Stimulated activated CD8-positive, alpha-beta memory T cell treated with anti-CD3 and anti-CD28 coated beads, Interleukin-4, amount 100 ng/mL, for 1 hour (primary cell): ENCODE results near the gene ZCWPW2.

Experiments used
- DNase-seq, 2 donors: peaks; one replicate each; pipeline ENCODE4 v3.0.0-alpha.2; 2020; ENCODE audit warnings: low read depth in 2 of 2, low spot score in 1 of 2

Gene ZCWPW2, protein sequence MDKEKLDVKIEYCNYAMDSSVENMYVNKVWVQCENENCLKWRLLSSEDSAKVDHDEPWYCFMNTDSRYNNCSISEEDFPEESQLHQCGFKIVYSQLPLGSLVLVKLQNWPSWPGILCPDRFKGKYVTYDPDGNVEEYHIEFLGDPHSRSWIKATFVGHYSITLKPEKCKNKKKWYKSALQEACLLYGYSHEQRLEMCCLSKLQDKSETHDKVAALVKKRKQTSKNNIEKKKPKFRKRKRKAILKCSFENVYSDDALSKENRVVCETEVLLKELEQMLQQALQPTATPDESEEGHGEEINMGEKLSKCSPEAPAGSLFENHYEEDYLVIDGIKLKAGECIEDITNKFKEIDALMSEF

DNA sequence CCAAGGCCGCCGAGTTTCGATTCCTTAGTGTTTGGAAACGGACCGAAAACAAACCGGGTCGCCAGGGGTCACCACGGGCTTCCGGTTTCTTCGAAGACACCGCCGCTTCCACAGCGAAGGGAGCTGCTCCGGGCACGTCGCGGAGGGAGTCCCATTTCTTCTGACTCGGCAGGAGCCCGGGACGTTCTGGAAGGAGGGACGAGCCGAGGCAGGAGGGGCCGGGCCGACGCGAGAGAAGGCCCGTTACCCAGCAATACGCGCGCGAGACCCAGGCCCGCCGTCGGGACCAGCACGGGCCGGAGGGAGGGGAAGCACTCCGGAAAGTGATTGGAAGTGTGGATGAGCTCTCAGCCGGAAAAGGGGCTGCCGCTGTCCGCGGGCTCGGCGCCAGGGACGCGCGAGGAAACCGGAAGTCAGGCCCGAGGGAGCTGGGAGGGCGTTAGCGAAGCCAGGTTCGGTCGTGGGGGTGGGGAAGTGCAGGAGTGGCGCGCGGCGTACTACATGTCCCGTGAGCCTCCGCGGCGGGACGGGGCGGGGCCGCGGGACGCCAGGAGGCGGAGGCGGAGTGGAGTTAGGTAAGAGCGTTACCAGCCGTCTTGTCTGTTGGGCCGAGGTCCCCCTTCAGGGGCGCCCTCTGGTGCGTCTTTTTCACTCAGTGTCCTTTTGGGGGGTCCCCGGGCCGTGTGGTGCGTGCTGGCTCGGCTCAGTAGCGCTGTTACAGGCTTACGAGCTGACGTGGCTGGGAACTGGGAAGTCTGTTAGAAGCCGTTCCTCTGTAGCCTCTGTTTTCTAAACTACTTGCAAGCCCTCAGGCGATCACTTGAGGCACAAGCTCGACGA is at the start of gene ZCWPW2, which contains the start of gene AZI2:
ZCWPW2 (plus strand) TSS at position 93 of the 840 bp plus-strand sequence. CDS start 64,348 bp downstream, outside the sequence.
AZI2 (minus strand) TSS at position 196 of the 840 bp plus-strand sequence. CDS start 8,207 bp downstream, outside the sequence.
- DNase-seq = peak; percentile 78 to 83

DNA sequence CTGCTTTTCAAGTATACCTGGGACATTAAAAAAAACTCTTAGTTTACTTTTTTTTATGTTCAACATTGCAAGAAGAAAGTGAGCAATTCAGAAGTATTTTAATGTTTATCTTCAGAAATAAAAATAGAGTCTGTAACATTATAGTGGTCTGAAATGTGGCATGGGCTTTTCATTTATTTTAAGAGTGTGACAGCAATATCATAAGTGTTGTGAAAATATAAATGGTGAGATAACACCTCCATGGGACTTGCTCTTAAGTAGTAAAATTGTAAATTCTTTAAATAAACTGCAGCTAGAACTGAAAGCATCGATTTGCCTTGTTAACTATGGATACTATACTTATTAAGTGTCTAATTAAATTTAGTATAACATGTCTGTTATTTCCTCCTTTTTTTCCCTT is 48.8 kb upstream of the ZCWPW2 start:
- DNase-seq = no peak

DNA sequence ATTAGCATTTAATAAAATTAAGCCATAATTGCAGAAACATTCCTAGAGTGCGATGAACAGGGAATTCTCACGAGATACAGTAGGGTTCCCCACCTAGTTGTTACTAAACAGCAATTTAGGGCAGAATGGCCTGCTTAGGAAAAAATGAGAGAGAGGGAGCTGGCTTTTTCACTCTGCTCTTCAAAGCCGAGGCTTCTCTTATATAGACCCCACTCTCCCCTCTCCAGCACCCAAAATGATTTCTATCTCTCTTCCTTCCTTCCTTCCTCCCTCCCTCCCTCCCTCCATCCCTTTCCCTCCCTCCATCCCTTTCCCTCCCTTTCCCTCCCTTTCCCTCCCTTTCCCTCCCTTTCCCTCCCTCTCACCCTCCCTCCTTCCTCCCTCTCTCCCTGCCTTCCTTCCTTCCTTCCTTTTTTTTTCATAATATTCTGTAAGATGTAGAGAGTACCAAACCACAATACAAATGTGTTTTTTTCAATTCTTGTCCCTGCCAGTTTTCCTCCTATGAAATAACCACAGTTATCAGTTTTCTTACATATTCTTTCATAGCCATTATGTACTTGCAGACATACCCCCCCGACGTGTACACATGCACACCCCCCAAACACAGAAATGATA is 48.1 kb upstream of the ZCWPW2 start:
- no peak for DNase-seq

DNA sequence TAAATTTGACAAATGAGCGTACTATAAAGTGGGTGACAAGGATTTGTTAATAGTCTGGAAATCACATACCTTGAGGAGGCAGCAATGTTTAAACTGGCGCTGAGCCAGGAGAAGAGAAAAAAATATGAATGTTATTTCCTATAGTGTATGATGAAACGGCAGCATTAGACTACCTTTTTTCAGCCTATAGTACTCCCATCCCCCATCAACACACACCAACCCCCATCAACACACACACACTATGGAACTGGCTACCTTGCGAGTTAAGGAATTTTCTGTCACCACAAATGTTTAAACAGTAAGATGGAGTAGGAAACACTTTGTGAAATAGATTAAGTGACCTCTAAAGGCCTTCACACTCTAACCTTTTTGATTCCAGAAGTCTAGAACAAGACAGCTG is 46.8 kb upstream of the ZCWPW2 start:
- DNase-seq = no peak

DNA sequence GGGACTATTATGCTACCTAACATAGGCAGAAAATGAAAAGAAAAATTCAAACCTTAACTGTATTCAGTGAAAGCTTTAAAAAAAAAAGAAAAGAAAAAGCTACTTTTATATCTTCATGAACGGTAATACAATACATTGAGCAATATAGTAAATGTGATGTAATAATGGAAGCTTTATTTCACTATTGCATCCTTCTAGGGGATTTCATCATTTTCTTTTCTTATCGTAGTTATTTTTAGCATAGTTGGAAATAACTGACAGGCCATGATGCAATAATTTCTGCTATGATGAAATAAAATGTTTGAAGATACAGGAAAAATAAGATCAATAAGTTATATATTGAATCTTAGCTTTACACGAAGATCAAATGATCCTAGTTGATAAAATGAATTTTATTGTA is 40.3 kb upstream of the ZCWPW2 start:
- no peak for DNase-seq

DNA sequence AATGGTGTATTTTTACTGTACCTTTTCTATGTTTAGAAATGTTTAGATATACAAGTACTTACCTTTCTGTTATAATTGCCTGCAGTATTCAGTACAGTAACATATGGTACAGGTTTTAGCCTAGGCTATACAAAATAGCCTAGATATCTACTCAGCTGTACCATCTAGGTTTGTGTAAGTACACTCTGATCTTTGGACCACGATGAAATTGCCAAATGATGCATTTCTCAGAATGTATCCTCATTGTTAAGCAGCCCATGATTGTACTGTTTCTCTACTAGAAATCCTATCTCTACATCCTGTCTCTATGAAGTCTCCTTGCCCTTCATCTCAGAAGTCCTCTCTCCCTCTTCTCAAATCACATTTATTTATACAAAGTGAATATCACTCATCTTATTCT is 32.8 kb upstream of the ZCWPW2 start:
- DNase-seq = no peak

DNA sequence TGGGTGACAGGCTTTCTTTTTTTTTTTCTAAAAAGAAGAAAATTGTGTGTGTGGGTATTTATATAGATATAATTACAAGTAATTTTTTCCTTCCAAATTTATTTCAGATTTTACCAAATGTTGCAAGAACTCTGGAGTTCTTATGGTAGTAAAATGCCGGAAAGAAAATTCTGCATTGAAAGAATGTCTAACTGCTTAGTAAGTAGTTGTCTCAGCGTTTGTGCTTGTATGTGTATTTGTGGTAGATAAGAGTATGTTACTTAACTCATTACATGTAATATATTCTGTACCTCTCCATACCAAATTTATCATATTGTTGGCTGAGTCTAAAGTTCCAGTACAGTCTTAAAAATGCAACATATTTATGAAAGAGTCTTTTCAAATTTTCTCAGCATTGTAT is 32.3 kb upstream of the ZCWPW2 start:
- DNase-seq = no peak

DNA sequence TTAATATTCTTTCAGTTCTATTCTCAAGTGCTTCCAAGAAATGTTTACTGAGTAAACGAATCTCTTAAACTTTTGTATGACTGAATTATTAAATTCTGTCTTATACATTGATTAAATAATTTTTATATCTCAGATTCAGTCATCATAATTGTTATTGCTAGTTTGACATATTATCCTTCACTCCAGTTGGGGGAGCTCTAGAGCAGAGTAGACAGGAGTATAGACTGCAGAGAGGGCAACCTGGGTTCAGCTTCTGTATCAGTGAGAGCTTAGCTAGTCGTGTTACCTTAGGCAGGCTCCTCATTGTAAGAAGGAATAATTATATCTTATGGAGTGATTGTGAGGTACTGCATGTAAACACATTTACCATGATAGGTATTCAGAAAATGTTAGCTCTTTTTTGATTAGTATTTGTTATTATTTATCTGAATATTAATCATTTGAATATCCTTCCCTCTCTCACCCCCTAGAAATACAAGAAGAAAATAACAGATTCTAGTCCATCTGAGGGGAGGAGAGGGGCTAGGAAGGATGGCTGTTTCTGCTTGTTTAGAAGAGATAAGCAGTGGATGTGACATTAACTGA is 31.0 kb upstream of the ZCWPW2 start:
- DNase-seq = no peak

DNA sequence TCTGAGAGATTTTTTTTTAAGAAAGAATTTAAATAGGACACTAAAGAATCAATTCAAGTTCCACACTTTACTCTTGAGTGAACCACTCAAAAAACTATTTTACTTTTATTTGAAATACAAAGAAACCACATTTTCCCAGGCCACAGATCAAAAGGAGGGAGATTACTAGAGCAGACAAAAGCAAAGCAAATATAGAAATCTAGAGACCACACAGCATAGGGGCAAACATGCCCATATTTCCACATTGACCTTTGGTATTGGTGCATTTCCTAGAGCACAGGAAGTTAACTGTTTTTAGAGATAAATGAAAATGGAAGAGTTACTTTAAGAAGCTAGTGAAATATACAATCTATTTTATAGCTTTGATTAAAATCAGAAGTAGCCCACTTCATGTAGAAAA is 27.5 kb upstream of the ZCWPW2 start:
- DNase-seq = no peak

DNA sequence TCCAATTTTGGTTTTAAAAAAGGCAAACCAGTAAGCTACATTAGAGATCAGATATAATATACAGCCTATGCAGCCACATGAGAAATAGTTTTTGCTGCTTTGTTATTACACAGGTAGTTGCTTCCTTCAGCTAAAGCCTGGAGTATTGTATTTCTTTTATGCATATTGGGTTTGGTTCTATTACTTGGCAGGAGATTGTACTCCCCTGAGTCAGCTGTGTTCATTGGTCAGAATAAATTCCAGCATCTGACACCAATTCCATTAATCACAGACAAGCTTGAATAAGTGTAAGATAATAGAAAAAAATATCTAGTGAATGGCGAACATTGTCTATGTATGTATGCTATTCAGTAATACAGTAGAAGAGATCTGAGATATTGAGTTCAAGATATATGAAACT is 26.1 kb upstream of the ZCWPW2 start:
- no peak for DNase-seq

DNA sequence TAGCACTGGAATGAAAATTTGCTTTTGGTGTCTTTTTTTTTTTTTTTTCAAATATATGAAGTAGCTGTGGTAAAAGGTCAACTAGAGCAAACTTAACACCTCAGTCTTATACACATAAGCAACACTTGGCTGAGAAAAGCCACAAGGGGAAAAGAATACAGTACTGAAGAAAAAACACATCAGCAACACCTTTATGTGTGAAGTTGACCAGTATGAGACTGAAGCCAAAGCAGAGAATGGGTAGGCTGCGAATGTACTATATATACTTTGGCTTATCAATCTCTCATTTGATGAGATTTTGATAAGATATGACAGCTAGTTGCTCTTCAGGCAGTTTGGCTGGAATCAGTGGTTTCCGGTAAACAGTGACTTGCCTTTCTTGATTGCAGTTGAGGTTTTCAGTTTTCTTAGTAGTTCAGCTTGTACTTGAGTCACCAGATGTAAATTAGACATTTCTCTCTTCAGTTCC is 22.0 kb upstream of the ZCWPW2 start:
- DNase-seq = no peak

DNA sequence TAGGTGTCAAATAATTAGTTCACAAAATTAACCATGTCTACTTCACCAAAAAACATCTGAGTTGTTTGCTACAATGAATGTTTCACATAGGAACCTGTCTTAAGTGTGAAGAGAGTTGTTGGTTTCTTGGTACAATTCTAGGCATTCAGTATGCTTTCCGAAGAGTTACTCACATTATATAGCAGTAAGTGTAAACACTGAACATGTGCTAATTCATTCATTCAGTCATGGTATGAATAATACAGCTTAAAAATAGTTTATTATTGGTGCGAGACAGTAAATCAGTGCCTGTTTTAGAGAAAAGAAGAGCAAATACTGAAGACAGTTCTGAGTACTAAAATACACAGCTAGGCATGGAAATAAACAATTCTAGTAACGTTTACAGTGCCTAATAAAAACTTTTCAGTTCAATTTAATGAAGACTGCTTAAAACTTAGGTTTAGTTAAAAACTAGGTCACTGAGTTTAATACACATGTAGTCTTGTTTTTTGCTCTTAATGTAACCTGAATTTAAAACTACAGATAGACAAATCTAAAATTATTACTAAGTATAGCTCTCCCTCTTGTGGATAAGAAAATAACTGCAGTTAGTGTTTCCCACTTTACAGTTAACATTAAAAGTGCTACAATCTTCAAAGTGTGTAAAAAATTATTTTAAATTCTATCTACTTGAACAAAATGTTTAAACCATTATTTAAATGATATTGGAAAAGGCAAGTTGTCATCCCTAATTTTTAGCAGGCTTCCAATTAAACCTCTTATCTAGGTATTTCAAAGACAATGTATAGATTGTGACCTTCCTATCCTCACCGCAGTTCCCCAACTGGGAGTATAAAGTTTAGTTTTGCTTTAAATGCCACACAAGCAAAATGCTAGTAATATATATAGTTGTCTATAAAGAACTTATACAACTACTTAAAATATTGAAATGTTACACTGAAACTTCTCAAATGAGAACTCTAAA is 20.1 kb upstream of the ZCWPW2 start:
- no peak for DNase-seq

DNA sequence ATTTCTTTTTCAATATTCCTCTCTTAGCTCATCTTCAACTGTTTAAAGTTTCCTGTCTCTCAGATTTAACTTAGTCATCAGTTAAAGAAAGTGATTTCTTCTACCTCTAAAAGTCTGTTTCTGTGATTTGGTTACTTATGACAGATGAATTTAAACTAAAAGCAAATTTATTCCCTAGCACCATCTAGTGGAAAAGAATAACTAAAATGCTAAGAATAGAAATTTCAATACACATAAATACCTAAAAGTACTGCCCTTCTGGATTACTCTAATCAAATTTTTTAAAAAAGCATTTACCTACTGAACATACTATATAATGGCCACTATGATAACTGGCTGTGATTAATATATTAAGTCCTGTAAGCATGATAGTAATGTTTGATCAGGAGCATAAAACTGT is 14.0 kb upstream of the ZCWPW2 start:
- no peak for DNase-seq

DNA sequence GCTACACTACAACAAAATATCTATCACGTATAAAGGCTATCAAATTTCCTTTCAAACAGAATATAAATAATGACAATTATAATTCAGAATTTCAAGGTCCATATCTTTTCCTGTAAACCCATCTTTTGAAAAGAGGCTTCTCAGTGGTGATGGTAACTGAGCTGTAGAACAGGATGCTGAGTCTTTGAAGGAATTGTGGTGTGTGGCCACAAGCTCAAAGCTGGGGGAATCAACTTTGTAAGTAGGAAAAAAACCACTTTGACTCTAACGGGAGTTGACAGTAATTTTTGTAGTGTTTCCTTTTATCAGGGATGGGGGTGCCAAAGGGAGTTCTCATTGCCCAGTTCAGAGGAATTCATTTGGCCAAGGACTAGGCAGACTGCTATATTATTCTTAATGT is 13.3 kb upstream of the ZCWPW2 start:
- no peak for DNase-seq

DNA sequence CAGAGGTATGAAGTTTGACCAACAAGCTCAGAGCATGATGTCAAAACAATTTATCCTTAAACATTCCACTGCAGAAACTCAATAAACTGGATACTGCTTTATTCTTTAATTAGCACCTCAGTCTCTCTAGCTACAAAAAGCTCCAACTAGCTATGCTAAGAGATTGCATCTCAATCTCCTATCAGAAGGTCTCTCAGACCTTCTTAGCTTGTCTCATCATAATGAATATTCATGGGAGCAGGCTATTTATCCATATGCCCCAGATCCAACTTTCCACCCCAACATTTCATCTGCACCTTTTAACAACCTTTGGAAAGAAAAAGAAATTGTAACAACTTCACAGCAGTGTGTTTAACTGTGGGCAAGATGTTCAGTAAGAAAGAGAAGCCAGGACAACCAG is 11.3 kb upstream of the ZCWPW2 start:
- no peak for DNase-seq

DNA sequence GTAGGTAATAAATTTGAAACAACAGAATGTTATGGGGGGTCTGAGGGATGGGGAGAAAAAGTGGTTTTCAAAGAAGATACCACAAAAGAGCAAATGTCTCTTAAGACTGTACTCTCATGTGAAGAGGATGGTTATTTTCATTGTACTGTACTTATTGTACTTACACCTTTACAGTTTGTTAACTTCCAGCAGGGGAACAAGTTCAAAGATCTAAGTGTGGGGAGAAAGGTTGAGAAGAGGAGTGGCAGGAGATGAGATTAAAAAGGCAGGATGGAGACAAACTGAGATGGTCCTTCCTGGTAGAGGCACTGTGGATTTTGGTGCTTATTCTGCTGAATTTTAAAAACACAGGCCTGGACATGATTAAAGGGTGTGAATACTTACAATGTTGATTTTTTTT is 5.4 kb upstream of the ZCWPW2 start:
- DNase-seq = no peak

DNA sequence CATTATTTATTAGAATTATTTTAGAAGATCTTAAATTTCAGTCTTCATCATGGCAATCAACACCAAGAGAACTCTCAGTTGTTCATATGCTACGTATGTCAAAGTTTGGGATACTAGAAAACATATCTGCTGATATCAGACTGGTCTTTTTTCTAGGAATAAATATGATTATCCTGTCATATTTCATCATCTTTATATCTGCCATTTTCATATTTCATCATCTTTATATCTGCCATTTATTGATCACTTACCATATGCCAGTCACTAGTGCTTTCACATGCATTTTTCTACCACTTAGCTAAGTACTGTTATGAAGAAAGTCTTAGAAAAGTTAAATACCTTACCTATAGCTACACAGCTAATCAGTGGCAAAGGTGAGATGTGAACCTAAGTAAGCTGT is 2.8 kb upstream of the ZCWPW2 start:
- no peak for DNase-seq

DNA sequence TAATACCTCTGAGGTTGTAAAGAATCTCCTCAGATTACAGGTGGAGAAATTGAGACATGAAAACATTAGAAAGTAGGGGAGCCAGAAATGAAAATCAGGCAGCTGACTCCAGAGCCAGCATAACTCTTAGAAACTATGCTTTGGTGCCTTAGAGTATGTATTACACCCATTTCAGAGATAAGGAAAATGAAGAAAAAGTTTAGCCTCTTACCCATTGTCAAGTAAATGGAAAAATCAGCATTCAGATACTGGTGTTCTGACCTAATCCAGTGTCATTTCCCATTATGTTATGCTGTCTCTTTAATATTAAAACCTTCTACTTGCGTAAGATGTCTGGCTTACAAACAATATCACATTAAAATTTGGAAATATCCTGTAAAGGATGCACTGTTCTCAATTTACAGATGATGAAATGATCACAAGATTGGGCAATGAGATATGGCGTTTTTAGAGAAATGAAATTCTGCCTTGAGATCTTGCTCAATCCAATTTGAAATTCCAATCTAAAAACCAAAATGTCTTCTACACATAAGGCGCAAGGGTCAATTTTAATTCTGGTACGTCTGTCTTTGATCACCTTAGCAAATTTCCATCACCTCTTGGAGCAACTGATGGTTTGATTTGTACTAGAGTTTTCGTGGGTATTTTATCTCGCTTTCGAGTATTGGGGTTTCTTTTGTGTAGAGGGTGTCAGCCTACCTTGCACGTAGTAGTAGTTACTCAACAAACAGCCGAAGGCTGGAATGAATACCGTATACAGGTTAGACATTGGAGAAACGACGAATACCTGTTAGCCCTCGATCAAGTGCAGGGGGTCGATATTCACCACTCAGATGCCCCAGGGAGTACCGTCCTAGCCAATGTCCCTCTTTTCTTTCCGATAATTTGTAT is 902 bp upstream of the ZCWPW2 start:
- DNase-seq = no peak

DNA sequence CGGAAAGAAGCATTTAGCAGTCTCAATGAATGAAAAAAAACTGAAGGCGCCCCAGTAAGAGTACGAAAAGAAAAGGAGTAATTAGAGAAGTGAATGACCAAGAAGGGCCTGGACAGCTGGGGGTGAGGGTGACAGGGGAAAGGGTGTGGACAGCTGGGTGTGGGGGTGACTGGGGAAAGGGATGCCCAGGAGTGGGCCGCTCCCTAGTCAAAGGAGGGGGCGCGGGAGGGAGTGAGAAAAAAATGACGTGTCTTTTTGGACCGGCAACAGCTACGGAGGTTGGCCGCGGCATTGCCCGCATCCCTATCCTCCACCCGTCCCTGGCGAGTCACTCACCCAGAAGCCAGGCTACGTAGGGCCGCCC is 274 bp upstream of the ZCWPW2 start:
- no peak for DNase-seq
